ENCODE results near the gene C11orf21.

- TF ChIP-seq CTCF (IDR thresholded peaks at IDR 0.05; ENCODE audit: low read depth, low read length, poor library complexity, severe bottlenecking): no peak
- TF ChIP-seq EZH2phosphoT487 (IDR thresholded peaks at IDR 0.05; ENCODE audit: borderline replicate concordance, low read length): no peak
Measured at GRCh38 chr11:2318123-2318522, 16.4 kb upstream of the C11orf21 start.
